ENCODE data around the gene SLC17A7.
A peak's percentile ranks its signal among the peaks of the same experiment; 100 is the strongest.

Gene SLC17A7

GRCh38 chr19:49443366-49444099 lies 2.2 kb upstream of the SLC17A7 start:
- peak; percentile 99 for DNase-seq

GRCh38 chr19:49442771-49443365 lies 1.5 kb upstream of the SLC17A7 start:
- DNase-seq, result peak; percentile 91

- DNase-seq, result peak; percentile 61
Observed at GRCh38 chr19:49442354-49442753, 1.0 kb upstream of the SLC17A7 start.

GRCh38 chr19:49441960-49442350 lies 628 bp upstream of the SLC17A7 start:
- DNase-seq, result no peak

- DNase-seq, result no peak
Observed at GRCh38 chr19:49440439-49441209, 703 bp downstream of the SLC17A7 start.

GRCh38 chr19:49439836-49440235 lies 1.5 kb downstream of the SLC17A7 start:
- DNase-seq, result no peak

GRCh38 chr19:49438261-49438660 lies 3.1 kb downstream of the SLC17A7 start:
- no peak for DNase-seq

- no peak for DNase-seq
Observed at GRCh38 chr19:49437231-49437630, 4.1 kb downstream of the SLC17A7 start.

- no peak for DNase-seq
Observed at GRCh38 chr19:49436381-49437017, 4.8 kb downstream of the SLC17A7 start.

- DNase-seq, result no peak
Observed at GRCh38 chr19:49435670-49436069, 5.7 kb downstream of the SLC17A7 start.

- no peak for DNase-seq
Observed at GRCh38 chr19:49434907-49435583, 6.3 kb downstream of the SLC17A7 start.

GRCh38 chr19:49433240-49433901 lies 8.0 kb downstream of the SLC17A7 start:
- no peak for DNase-seq

GRCh38 chr19:49432141-49433073 lies 8.9 kb downstream of the SLC17A7 start:
- no peak for DNase-seq

GRCh38 chr19:49431330-49431749 lies 10.0 kb downstream of the SLC17A7 start:
- DNase-seq, result no peak

- no peak for DNase-seq
Observed at GRCh38 chr19:49430678-49431329, 10.5 kb downstream of the SLC17A7 start.

- no peak for DNase-seq
Observed at GRCh38 chr19:49430172-49430677, 11.1 kb downstream of the SLC17A7 start.

- DNase-seq, result no peak
Observed at GRCh38 chr19:49428547-49429451, 12.5 kb downstream of the SLC17A7 start.

- no peak for DNase-seq
Observed at GRCh38 chr19:49427855-49428546, 13.3 kb downstream of the SLC17A7 start.

- DNase-seq, result no peak
Observed at GRCh38 chr19:49427339-49427738, 14.0 kb downstream of the SLC17A7 start.

Measured in right forelimb (tissue), 1 donor.